Caco-2 (cell line): ENCODE results near the gene ZDHHC11B. TPM values are rescaled to one million over a fixed set of nuclear protein-coding genes. Genes with fewer than 3 reads are reported as not detected.
A peak's percentile ranks its signal among the peaks of the same experiment; 100 is the strongest.

Experiments used
- BruUV-seq: library from RNA; stranded (reverse); fragments of 400-500 nt; replicated peaks from 2 replicates; lab custom pipeline; 2021; lab: Mats Ljungman, UMichigan
- CTCF ChIA-PET: fragments of 300-600 bp; sonication (Branson Sonifier 250); formaldehyde crosslinking; loops from one replicate; lab custom pipeline; 2022; ENCODE audit warnings: antibody characterized with exemption; lab: Charles Lee
- POLR2A ChIA-PET: fragments of 300-600 bp; sonication (Branson Sonifier 250); formaldehyde crosslinking; loops from one replicate; lab custom pipeline; 2022; ENCODE audit warnings: antibody characterized with exemption; lab: Charles Lee
- DNase-seq, 2 experiments: peaks; one replicate each; pipeline versions ENCODE4 v3.0.0 to v3.0.0-alpha.2; 2020 to 2022
- H3K27me3 ChIP-seq: replicated peaks from 2 replicates; pipeline ENCODE4 v1.6.0; 2011; ENCODE audit warnings: low read length; ENCODE audit not compliant: control insufficient read depth, insufficient read depth
- H3K36me3 ChIP-seq: 2 replicates; pipeline ENCODE4 v1.5.1; 2011; ENCODE audit warnings: low read length; ENCODE audit not compliant: control insufficient read depth, insufficient read depth
- H3K4me1 ChIP-seq: fragments of 250-450 bp; sonication (Bioruptor Pico); 2 replicates; pipeline ENCODE4 v1.5.1; 2020; ENCODE audit warnings: mild to moderate bottlenecking
- H3K4me3 ChIP-seq: 2 replicates; pipeline ENCODE4 v1.5.1; 2011; ENCODE audit warnings: low read depth, mild to moderate bottlenecking, control low read depth, low read length
- H3K9me3 ChIP-seq: fragments of 250-450 bp; sonication (Bioruptor Pico); 2 replicates; pipeline ENCODE4 v1.5.1; 2020; ENCODE audit warnings: mild to moderate bottlenecking, moderate library complexity
- H3K27ac Mint-ChIP-seq: one replicate; pipeline ENCODE4 v1.8.0; 2022; ENCODE audit warnings: mixed read lengths; ENCODE audit not compliant: unreplicated experiment
- H3K27me3 Mint-ChIP-seq: one replicate; pipeline ENCODE4 v1.8.0; 2022; ENCODE audit warnings: mixed read lengths; ENCODE audit not compliant: insufficient read depth, unreplicated experiment
- H3K36me3 Mint-ChIP-seq: one replicate; pipeline ENCODE4 v1.8.0; 2022; ENCODE audit warnings: mild to moderate bottlenecking, mixed read lengths; ENCODE audit not compliant: insufficient read depth, unreplicated experiment
- H3K4me1 Mint-ChIP-seq: one replicate; pipeline ENCODE4 v1.8.0; 2022; ENCODE audit warnings: low read depth, mixed read lengths; ENCODE audit not compliant: unreplicated experiment
- H3K4me3 Mint-ChIP-seq: one replicate; pipeline ENCODE4 v1.8.0; 2022; ENCODE audit warnings: mild to moderate bottlenecking, moderate library complexity, mixed read lengths; ENCODE audit not compliant: unreplicated experiment
- H3K9me3 Mint-ChIP-seq: one replicate; pipeline ENCODE4 v1.8.0; 2022; ENCODE audit warnings: mixed read lengths; ENCODE audit not compliant: unreplicated experiment
- intact Hi-C: fragments of 100-400 bp; cut with micrococcal nuclease; formaldehyde crosslinking; loops from one replicate; pipeline ENCODE4 v1.10.0; 2022; ENCODE audit not compliant: unreplicated experiment
- total RNA-seq: library from RNA; stranded (reverse); gene quantifications from 2 replicates; pipeline ENCODE4 v1.2.3, GENCODE V29; 2022
- TF ChIP-seq, protein P1 (sequence below), 2 experiments: fragments of 200-600 bp in 1 of 2; IDR thresholded peaks; 1 replicate in 1 of 2; 2 replicates in 1 of 2; pipeline versions ENCODE4 v1.5.1 to v1.8.0; 2011 to 2022; ENCODE audit warnings: antibody characterized with exemption in 1 of 2, control low read depth in 1 of 2, inconsistent platforms in 1 of 2, low read depth in 1 of 2, low read length in 1 of 2, mild to moderate bottlenecking in 1 of 2, moderate library complexity in 1 of 2; ENCODE audit not compliant: insufficient read depth in 1 of 2, severe bottlenecking in 1 of 2, unreplicated experiment in 1 of 2

ZDHHC11B gene
- total RNA-seq, 1 experiment from 2014 or later: 1.00 TPM

DNA sequence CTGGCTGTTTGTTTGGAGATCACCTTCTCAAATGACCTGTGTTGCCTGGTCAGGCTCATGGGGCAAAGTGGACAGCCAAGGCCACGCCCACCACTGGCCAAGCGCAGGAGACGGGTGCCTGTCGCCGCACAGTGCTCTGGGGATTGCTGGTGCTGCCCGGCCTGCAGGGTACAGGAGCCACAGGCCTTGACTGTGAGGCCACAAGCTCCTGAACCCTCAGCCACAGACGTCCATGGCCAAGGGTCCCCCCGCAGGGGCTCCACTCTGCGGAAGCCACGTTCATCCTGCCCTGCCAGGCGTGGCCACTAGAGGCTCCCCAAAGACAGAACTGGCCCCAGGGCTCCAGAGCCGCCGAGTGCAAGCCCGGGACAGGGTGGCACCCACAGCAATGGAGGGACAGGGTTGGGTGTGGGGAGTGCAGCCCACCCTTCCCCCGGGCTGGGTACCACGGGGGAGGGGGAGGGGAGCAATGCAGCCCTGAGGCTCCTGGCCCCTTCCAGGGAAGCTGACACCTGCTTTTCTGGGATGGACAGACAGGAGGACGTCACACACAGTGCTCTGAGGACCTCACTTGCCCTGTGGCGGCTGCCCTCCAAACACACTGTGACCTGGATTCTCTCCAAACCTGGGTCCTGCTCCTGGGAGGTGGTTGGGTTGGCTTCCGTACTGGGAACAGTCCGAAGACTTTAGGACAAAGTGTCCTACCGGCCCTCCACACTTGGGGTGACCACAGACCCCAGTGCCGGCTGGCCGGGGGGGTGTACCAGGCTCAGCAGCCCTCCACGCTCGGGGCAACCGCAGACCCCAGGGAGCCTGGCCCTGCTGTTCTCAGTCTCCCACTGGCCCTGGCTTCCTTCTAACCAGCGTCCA, 112.8 kb downstream of the ZDHHC11B start:
- peak; percentile 74 to 81 for DNase-seq
- ChIA-PET CTCF (interaction anchor here (0.6 to 0.7 kb wide), 2 partner anchors 95 to 225 kb away, joined by 3 read pairs; no protein-coding TSS in a partner anchor), POLR2A (no interaction called here)
- BruUV-seq: no TSS peak
- peaks cover 55% of the 10 kb centered on the region for H3K36me3 Mint-ChIP-seq
- Histone ChIP-seq H3K36me3 (no peaks in the 10 kb centered on the region), H3K4me1 (peaks cover 14% of the 10 kb centered on the region), H3K4me3 (no peak overlapping the region), H3K27me3 (no peaks in the 10 kb centered on the region; the same call in 1 of the 2 replicates), H3K9me3 (no peaks in the 10 kb centered on the region)
- H3K4me3 Mint-ChIP-seq: no peak overlapping the region
- H3K27ac Mint-ChIP-seq: peak overlapping the region; percentile 59
- no peaks in the 10 kb centered on the region for H3K9me3 Mint-ChIP-seq
- intact Hi-C loops: loop anchor here (2.0 to 5.0 kb wide), 2 partner anchors 151 to 231 kb away; no protein-coding TSS in a partner anchor
- TF ChIP-seq, protein P1, sequence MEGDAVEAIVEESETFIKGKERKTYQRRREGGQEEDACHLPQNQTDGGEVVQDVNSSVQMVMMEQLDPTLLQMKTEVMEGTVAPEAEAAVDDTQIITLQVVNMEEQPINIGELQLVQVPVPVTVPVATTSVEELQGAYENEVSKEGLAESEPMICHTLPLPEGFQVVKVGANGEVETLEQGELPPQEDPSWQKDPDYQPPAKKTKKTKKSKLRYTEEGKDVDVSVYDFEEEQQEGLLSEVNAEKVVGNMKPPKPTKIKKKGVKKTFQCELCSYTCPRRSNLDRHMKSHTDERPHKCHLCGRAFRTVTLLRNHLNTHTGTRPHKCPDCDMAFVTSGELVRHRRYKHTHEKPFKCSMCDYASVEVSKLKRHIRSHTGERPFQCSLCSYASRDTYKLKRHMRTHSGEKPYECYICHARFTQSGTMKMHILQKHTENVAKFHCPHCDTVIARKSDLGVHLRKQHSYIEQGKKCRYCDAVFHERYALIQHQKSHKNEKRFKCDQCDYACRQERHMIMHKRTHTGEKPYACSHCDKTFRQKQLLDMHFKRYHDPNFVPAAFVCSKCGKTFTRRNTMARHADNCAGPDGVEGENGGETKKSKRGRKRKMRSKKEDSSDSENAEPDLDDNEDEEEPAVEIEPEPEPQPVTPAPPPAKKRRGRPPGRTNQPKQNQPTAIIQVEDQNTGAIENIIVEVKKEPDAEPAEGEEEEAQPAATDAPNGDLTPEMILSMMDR (IDR thresholded peaks at IDR 0.05; ENCODE audit: insufficient read depth in 1 of 2, low read depth in 1 of 2, low read length in 1 of 2, severe bottlenecking in 1 of 2, unreplicated experiment in 1 of 2): peak; percentile 90 to 95
- H3K27me3 Mint-ChIP-seq: no peaks in the 10 kb centered on the region
- H3K4me1 Mint-ChIP-seq: no peaks in the 10 kb centered on the region

- peaks cover 48% of the 10 kb centered on the region for H3K36me3 Mint-ChIP-seq
These were observed 113.9 kb downstream of the ZDHHC11B start for GRCh38 chr5:670396-671270.

More at GRCh38 chr5:670396-671270, 113.9 kb downstream of the ZDHHC11B start:
- no peaks in the 10 kb centered on the region for H3K36me3 ChIP-seq
- H3K9me3 ChIP-seq: no peaks in the 10 kb centered on the region
- CTCF ChIA-PET: interaction anchor here (0.7 to 0.9 kb wide), 2 partner anchors 96 to 115 kb away, joined by 3 read pairs; no protein-coding TSS in a partner anchor
- POLR2A ChIA-PET: no interaction called here
- no peak for DNase-seq
- peaks cover 14% of the 10 kb centered on the region for H3K4me1 ChIP-seq
- Mint-ChIP-seq H3K9me3 (no peaks in the 10 kb centered on the region), H3K4me1 (no peaks in the 10 kb centered on the region), H3K27ac (no peak overlapping the region), H3K27me3 (no peaks in the 10 kb centered on the region), H3K4me3 (no peak overlapping the region)
- BruUV-seq: no TSS peak
- no peaks in the 10 kb centered on the region; the same call in 1 of the 2 replicates for H3K27me3 ChIP-seq
- intact Hi-C loops: loop anchor here (2.0 to 5.0 kb wide), 2 partner anchors 152 to 232 kb away; no protein-coding TSS in a partner anchor
- H3K4me3 ChIP-seq: no peak overlapping the region
- TF ChIP-seq, protein P1 (IDR thresholded peaks at IDR 0.05; ENCODE audit: insufficient read depth in 1 of 2, low read depth in 1 of 2, low read length in 1 of 2, severe bottlenecking in 1 of 2, unreplicated experiment in 1 of 2): no peak
